ENCODE data around the gene SLC9A6.

Gene SLC9A6

DNA sequence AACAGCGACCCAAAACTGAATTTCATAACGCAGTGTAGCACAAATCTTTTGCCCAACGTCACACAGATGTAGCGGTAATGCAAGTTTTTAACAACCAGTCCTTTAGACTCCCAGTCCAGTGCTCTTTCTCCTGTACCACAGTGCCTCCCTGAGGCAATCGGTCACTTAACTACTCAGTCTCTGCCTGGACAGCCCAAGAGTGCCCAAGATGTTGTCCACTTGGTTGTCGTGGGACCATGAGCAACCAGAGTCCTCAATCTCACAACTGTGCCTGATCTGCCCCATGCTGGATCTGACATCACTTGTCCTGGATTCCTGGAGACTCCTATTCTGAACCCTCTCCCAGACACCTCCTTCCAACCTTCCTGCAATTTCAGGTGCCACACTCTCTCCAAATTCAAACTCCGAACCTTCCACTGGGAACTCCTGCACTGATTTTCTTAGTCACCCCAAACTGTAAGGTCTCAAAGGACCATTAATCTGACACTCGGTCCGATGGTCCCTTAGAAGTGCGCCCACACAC is 12.1 kb upstream of the SLC9A6 start:
- no peaks in the 10 kb centered on the region for H3F3A ChIP-seq (ENCODE audit: insufficient read depth, low read length)
- peak; percentile 32 for DNase-seq
- no peaks in the 10 kb centered on the region for H3K36me3 ChIP-seq (replicated peaks; ENCODE audit: insufficient read depth, low read length)
- H4K20me1 ChIP-seq (ENCODE audit: insufficient read depth, low read length): no peaks in the 10 kb centered on the region
- H3K9me2 ChIP-seq (replicated peaks; ENCODE audit: insufficient read depth, low read length): no peaks in the 10 kb centered on the region
- peak overlapping the region; percentile 80 for H2AFZ ChIP-seq (ENCODE audit: low read length)
- H3K4me1 ChIP-seq (ENCODE audit: low read length): no peaks in the 10 kb centered on the region
- no peaks in the 10 kb centered on the region for H3K27me3 ChIP-seq (replicated peaks; ENCODE audit: insufficient read depth, low read length)
- H3K9ac ChIP-seq (ENCODE audit: low read length): peak overlapping the region; percentile 76
- H3K9me3 ChIP-seq (replicated peaks; ENCODE audit: insufficient read depth, low read length): no peaks in the 10 kb centered on the region
- peak overlapping the region; percentile 76; the same call in 1 of the 2 replicates for H3K27ac ChIP-seq (ENCODE audit: low read length)
- peak overlapping the region; percentile 80 for H3K4me3 ChIP-seq (ENCODE audit: low read length)
- H3K4me2 ChIP-seq (ENCODE audit: low read depth, low read length): peak overlapping the region; percentile 55
- TF ChIP-seq EZH2 (optimal IDR thresholded peaks at IDR 0.05; ENCODE audit: low read depth, low read length) (no peak), CTCF (IDR thresholded peaks at IDR 0.05; ENCODE audit: low read length) (peak; percentile 14)
- peaks cover 23% of the 10 kb centered on the region for H3K79me2 ChIP-seq (ENCODE audit: low read length)

DNA sequence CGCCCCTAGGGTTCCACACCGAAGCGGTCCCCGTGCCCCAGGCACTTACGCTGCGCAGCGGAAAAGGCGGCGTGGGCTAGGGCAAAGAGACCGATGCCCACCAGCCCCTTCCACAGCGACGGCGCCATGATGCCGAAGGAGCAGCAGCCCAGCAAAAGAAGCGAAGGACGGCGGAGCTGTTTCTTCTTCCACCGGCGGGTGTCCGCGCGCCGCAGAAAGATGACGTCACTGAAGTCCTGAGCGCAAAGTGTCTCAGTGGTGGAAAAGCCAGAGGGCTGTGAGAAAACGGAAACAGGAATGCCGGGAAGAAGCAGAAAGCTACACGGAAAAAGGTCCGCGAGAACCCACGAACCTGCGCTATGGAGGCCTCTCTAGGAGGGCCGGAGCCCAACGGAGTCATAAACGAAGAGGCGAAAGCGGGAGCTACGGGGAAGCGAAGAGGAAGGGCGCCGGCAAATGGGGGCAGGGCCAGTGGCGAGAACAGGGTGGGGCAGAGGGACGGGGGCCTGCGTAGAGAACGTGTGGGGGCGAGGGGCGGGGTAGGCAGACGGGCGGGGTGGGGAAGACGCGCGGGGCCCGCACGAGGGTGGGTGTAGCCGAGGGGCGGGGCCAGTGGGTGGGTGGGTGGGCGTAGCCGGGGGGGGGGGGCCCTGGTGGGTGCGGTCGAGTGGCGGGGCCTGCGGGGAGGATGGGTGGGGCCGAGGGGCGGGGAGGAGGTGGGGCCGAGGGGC is 11.5 kb upstream of the SLC9A6 start, which contains the start of gene MMGT1:
TSS of gene MMGT1 (minus strand) at position 441 of the 731 bp plus-strand sequence. CDS start at position 128, 313 bp downstream.
- Histone ChIP-seq H3K36me3 (replicated peaks; ENCODE audit: insufficient read depth, low read length) (no peaks in the 10 kb centered on the region), H3F3A (ENCODE audit: insufficient read depth, low read length) (no peaks in the 10 kb centered on the region), H3K27me3 (replicated peaks; ENCODE audit: insufficient read depth, low read length) (no peaks in the 10 kb centered on the region), H3K9me2 (replicated peaks; ENCODE audit: insufficient read depth, low read length) (no peaks in the 10 kb centered on the region), H3K4me1 (ENCODE audit: low read length) (no peaks in the 10 kb centered on the region), H3K27ac (ENCODE audit: low read length) (peak within 1 kb of the TSS; percentile 76), H2AFZ (ENCODE audit: low read length) (peak within 1 kb of the TSS; percentile 80), H3K9me3 (replicated peaks; ENCODE audit: insufficient read depth, low read length) (no peaks in the 10 kb centered on the region), H3K4me2 (ENCODE audit: low read depth, low read length) (peak within 1 kb of the TSS; percentile 66), H3K79me2 (ENCODE audit: low read length) (peaks cover 23% of the 10 kb centered on the region), H4K20me1 (ENCODE audit: insufficient read depth, low read length) (no peaks in the 10 kb centered on the region), H3K9ac (ENCODE audit: low read length) (peak within 1 kb of the TSS; percentile 76), H3K4me3 (ENCODE audit: low read length) (peak within 1 kb of the TSS; percentile 80)
- peak; percentile 73 for DNase-seq
- TF ChIP-seq EZH2 (optimal IDR thresholded peaks at IDR 0.05; ENCODE audit: low read depth, low read length): no peak
- no peak for TF ChIP-seq CTCF (IDR thresholded peaks at IDR 0.05; ENCODE audit: low read length)
- TF ChIP-seq EZH2phosphoT487 (IDR thresholded peaks at IDR 0.05; ENCODE audit: low read length): no peak

DNA sequence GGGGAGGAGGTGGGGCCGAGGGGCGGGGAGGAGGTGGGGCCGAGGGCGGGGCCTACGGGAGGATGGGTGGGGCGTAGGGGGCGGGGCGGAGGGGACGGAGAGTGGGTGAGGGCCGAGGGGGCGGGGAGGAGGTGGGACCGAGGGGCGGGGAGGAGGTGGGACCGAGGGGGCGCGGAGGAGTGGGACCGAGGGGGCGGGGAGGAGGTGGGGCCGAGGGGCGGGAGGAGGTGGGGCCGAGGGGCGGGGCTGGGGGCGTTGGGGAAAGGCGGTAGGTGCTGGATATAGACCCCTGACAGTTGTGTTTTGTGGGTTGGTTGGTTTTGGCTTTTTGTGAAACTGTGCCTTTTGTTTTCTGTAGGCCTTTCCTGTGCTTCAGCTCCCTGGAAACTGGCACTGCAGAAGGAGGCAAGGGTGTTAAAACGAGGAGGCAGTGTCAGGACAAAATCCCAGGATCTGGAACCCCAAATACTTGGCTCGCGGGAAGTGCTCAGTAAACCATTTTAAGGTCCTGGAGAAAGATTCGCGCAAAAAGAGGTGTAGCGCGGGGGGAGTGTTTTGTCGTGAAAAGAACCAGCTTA is 10.9 kb upstream of the SLC9A6 start:
- Histone ChIP-seq H4K20me1 (ENCODE audit: insufficient read depth, low read length) (no peaks in the 10 kb centered on the region), H3K9me2 (replicated peaks; ENCODE audit: insufficient read depth, low read length) (no peaks in the 10 kb centered on the region), H3F3A (ENCODE audit: insufficient read depth, low read length) (no peaks in the 10 kb centered on the region), H3K27ac (ENCODE audit: low read length) (no peak overlapping the region), H3K9me3 (replicated peaks; ENCODE audit: insufficient read depth, low read length) (no peaks in the 10 kb centered on the region), H3K79me2 (ENCODE audit: low read length) (peaks cover 23% of the 10 kb centered on the region), H3K4me2 (ENCODE audit: low read depth, low read length) (peak overlapping the region; percentile 66), H3K4me3 (ENCODE audit: low read length) (peak overlapping the region; percentile 57), H3K36me3 (replicated peaks; ENCODE audit: insufficient read depth, low read length) (no peaks in the 10 kb centered on the region), H3K4me1 (ENCODE audit: low read length) (no peaks in the 10 kb centered on the region), H3K9ac (ENCODE audit: low read length) (no peak overlapping the region; the same call in 1 of the 2 replicates), H2AFZ (ENCODE audit: low read length) (0 out of 2 replicates have a peak overlapping the region, but pooled peaks have one; percentile 38), H3K27me3 (replicated peaks; ENCODE audit: insufficient read depth, low read length) (no peaks in the 10 kb centered on the region)
- peak; percentile 44 for DNase-seq
- TF ChIP-seq CTCF (IDR thresholded peaks at IDR 0.05; ENCODE audit: low read length) (no peak), EZH2 (optimal IDR thresholded peaks at IDR 0.05; ENCODE audit: low read depth, low read length) (no peak), EZH2phosphoT487 (IDR thresholded peaks at IDR 0.05; ENCODE audit: low read length) (no peak)
